Tibial nerve (tissue), 4 donors: Measurements from ENCODE around the gene NRAS. TPM values are rescaled to one million over a fixed set of nuclear protein-coding genes. Genes with fewer than 3 reads are reported as not detected.

Experiments used
- DNase-seq, 2 donors: peaks; one replicate each; pipeline ENCODE4 v3.0.0-alpha.2; 2019; ENCODE audit warnings: low spot score in 2 of 2
- H3K27ac ChIP-seq, 4 donors: fragments of 200-600 bp; sonication (generic) in 3 of 4; one replicate each; pipeline ENCODE4 v1.5.1; 2017 to 2019; ENCODE audit warnings: mild to moderate bottlenecking in 1 of 4
- H3K27me3 ChIP-seq, 2 donors: fragments of 200-600 bp; sonication (generic) in 1 of 2; one replicate each; pipeline versions ENCODE4 v1.5.1 to v1.6.0; 2017 to 2019
- H3K36me3 ChIP-seq, 3 donors: fragments of 200-600 bp; sonication (generic); one replicate each; pipeline ENCODE4 v1.5.1; 2018 to 2019
- H3K4me1 ChIP-seq, 4 donors: fragments of 200-600 bp; sonication (generic) in 3 of 4; one replicate each; pipeline ENCODE4 v1.5.1; 2017 to 2019
- H3K4me3 ChIP-seq, 4 donors: fragments of 200-600 bp; sonication (generic) in 3 of 4; one replicate each; pipeline ENCODE4 v1.5.1; 2017 to 2019; ENCODE audit warnings: mild to moderate bottlenecking in 1 of 4, moderate library complexity in 1 of 4
- H3K9me3 ChIP-seq, 4 donors: fragments of 200-600 bp; sonication (generic) in 3 of 4; one replicate each; pipeline ENCODE4 v1.5.1; 2017 to 2019
- CTCF ChIP-seq, 5 experiments: fragments of 200-600 bp in 3 of 5; fragments of 450-650 bp in 2 of 5; sonication (generic) in 3 of 5; IDR thresholded peaks; one replicate each; pipeline ENCODE4 v1.5.1; 2016 to 2019; ENCODE audit warnings: antibody characterized with exemption in 5 of 5, mild to moderate bottlenecking in 3 of 5, moderate library complexity in 2 of 5
- EP300 ChIP-seq, 2 donors: sonication (generic); formaldehyde crosslinking; IDR thresholded peaks; one replicate each; pipeline ENCODE4 v1.6.1; 2017; ENCODE audit warnings: antibody characterized with exemption in 2 of 2, mild to moderate bottlenecking in 1 of 2
- POLR2A ChIP-seq, 2 donors: fragments of 450-650 bp; IDR thresholded peaks; one replicate each; pipeline ENCODE4 v1.6.1; 2017; ENCODE audit warnings: antibody characterized with exemption in 2 of 2, mild to moderate bottlenecking in 2 of 2, moderate library complexity in 2 of 2
- WGBS, 2 donors: methylation state at CpG; one replicate each; pipeline ENCODE4 v1.1.5; 2018; 5-methylcytosine and 5-hydroxymethylcytosine counted together
- total RNA-seq, 4 donors: library from RNA; depleted of rRNA; stranded (reverse); fragments of >200 nt; gene quantifications; one replicate each; pipeline ENCODE4 v1.1.0, GENCODE V29; 2016

NRAS gene
- total RNA-seq, 4 donors from 2014 or later: 16.3 to 22.8 (median 20.1) TPM

DNA sequence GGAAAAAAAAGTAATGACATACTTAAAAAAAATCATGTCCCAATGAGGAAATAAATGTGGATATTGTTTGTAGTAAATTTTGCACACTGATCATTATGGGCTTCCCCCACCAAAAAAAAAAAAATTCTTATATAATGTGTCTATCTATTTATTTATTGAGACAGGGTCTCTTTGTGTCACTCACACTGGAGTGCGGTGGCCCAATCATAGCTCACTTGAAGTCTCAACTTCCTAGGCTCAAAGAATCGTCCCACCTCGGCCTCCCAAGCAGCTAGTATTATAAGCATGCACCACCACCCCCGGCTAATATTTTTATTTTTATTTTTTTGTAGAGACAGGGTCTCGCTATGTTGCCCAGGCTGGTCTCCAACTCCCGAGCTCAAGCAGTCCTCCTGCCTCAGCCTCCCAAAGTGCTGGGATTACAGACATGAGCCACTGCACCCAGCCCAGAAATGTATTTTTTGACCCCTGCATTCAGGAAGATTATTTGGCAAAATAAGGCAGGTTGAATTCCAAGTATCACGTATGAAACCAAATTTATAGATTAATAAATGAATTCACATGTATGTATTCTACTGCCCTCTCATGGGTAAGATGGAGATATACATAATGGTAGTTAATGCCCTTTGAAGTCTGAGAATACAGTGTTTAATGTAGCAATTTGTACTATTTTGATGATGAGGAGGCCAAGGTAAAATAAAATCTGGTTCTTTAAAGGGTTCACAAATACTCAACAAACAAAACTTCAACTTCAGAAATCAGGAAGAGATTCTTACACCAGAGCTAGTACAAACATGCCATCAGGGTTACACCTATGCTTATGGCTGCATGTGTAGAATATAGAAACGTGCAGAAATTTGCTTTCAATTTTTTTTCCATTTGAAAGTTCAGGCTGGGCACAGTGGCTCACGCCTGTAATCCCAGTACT is 45.3 kb downstream of the NRAS start:
- Histone ChIP-seq H3K9me3 (no peaks in the 10 kb centered on the region), H3K27me3 (no peaks in the 10 kb centered on the region), H3K4me1 (peaks cover 0 to 9% (median 0%) of the 10 kb centered on the region in 4 donors), H3K4me3 (no peak overlapping the region), H3K27ac (no peak overlapping the region), H3K36me3 (no peaks in the 10 kb centered on the region)
- TF ChIP-seq EP300 (IDR thresholded peaks at IDR 0.05) (no peak), POLR2A (IDR thresholded peaks at IDR 0.05) (no peak), CTCF (IDR thresholded peaks at IDR 0.05) (peak in 2 of 5 experiments; percentile 13 to 29)
- 61 to 64% methylated on average over 9 of the region's 9 CpGs for WGBS, 2 donors
- no peak for DNase-seq

DNA sequence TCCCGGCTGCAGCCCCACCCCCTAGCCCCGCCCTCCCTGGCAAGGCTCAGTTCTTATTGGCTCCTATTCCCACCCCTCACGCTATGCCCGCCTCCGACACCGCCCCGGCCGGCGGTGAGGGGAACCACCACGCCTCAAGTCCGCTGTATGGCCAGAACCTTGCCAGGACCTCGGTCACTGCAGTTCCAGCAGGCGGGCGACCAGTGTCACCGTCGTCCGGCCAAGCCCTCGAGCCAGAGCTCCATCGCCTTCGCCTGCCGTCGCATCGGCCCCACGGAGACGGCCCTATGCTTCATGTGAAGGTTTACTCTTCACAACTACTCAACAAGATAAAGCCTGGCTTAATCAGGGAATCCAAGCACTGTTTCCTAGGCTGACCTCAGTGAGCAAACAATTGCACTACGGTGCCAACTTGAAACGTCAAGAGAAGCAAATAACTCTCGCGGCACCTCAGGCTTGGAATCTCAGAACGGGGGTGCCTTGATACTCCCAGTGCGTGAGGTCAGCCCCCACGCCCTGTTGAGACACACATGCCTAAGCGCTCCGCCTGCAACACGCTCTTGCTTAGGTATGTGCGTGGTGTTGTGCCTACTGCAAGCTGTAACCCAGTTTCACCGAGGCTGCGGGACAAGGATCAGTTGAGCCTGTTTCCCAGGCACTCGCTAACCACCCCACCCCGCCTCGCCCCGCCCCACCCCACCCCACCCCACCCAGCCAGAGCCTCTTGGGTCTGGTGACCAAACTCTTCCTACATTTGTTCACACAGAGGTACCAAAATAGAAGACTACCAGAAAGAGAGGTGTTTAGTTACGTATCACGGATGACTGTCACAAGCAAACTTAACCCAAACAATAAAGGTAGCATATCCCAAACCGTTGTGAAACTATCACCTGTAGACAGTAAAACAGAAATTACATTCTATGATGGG is 46.2 kb downstream of the NRAS start:
- H3K4me3 ChIP-seq: peak overlapping the region; percentile 51 to 80 (median 68)
- H3K4me1 ChIP-seq: peaks cover 0 to 9% (median 0%) of the 10 kb centered on the region in 4 donors
- no peaks in the 10 kb centered on the region for H3K27me3 ChIP-seq
- DNase-seq: peak; percentile 88 to 89
- TF ChIP-seq POLR2A (IDR thresholded peaks at IDR 0.05) (peak in 1 of 2 donors; percentile 73), CTCF (IDR thresholded peaks at IDR 0.05) (peak; percentile 18 to 58 (median 30)), EP300 (IDR thresholded peaks at IDR 0.05) (peak in 1 of 2 donors; percentile 68)
- peak overlapping the region; percentile 38 to 76 (median 71) for H3K27ac ChIP-seq
- H3K9me3 ChIP-seq: no peaks in the 10 kb centered on the region
- no peaks in the 10 kb centered on the region for H3K36me3 ChIP-seq
- WGBS, 2 donors: 5 to 7% methylated on average over 31 to 41 of the region's 45 CpGs

DNA sequence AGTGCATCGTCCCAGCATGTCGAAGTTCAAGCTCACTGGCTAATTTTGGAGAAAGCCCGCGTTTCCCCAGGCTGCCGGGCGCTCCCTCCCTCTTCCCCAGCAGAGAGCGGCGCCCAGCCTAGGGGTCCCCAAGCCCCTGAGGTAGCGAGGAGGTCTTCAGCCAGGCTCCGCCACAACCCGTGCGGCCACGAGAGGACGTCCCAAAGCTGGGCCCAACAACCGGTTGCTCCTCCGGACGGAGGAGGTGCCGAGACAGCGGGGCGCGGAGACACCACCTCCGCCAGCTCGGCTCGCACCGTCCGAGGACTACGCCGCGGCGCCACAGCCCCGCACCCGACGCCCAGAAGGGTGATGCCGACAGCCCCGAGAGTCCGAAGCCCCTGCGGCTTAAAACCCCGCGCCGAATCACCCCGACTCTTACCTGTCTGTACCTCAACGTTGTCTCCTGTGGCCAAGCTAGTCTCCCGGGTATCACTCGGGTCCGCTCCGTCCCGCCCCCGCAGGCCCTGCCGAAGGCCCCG is 46.9 kb downstream of the NRAS start, which contains the start of gene DENND2C:
Gene DENND2C, minus strand, starts transcription at position 488 of the 521 bp plus-strand sequence. CDS start 44,065 bp downstream, outside the sequence.
- peaks cover 0 to 9% (median 0%) of the 10 kb centered on the region in 4 donors for H3K4me1 ChIP-seq
- H3K4me3 ChIP-seq: peak within 1 kb of the TSS; percentile 51 to 80 (median 68)
- no peaks in the 10 kb centered on the region for H3K9me3 ChIP-seq
- no peaks in the 10 kb centered on the region for H3K27me3 ChIP-seq
- H3K27ac ChIP-seq: peak within 1 kb of the TSS; percentile 38 to 76 (median 71)
- 1% methylated on average over 33 to 42 of the region's 50 CpGs for WGBS, 2 donors
- no peaks in the 10 kb centered on the region for H3K36me3 ChIP-seq
- peak in 1 of 2 donors; percentile 7 for DNase-seq
- TF ChIP-seq POLR2A (IDR thresholded peaks at IDR 0.05) (no peak), EP300 (IDR thresholded peaks at IDR 0.05) (peak in 1 of 2 donors; percentile 49)

GRCh38 chr1:114668784-114669561 is 47.6 kb downstream of the NRAS start:
- Histone ChIP-seq H3K4me1 (peaks cover 0 to 9% (median 0%) of the 10 kb centered on the region in 4 donors), H3K27me3 (no peaks in the 10 kb centered on the region), H3K4me3 (peak overlapping the region; percentile 51 to 80 (median 68)), H3K36me3 (no peaks in the 10 kb centered on the region), H3K9me3 (no peaks in the 10 kb centered on the region), H3K27ac (peak overlapping the region; percentile 38 to 76 (median 71))
- no peak for DNase-seq
- no peak for TF ChIP-seq CTCF (IDR thresholded peaks at IDR 0.05)
- TF ChIP-seq POLR2A (IDR thresholded peaks at IDR 0.05): no peak
- TF ChIP-seq EP300 (IDR thresholded peaks at IDR 0.05): no peak
- WGBS, 2 donors: 46 to 50% methylated on average over 13 of the region's 13 CpGs
